ENCODE data around the gene SEMA6B.

SEMA6B gene

GRCh38 chr19:4499318-4499717 lies 60.2 kb downstream of the SEMA6B start:
- H3K79me2 ChIP-seq (ENCODE audit: insufficient read depth, low read depth), result no peaks in the 10 kb centered on the region
- no peaks in the 10 kb centered on the region for H3K4me1 ChIP-seq (ENCODE audit: low read depth, poor library complexity, severe bottlenecking)
- no peaks in the 10 kb centered on the region for H3K27me3 ChIP-seq (ENCODE audit: insufficient read depth, low read depth)
- H3K9ac ChIP-seq, result no peak overlapping the region
- no peak overlapping the region for H2AFZ ChIP-seq (ENCODE audit: low read depth)
- no peaks in the 10 kb centered on the region for H3K36me3 ChIP-seq (ENCODE audit: insufficient read depth)
- TF ChIP-seq CTCF (conservative IDR thresholded peaks at IDR 0.05; ENCODE audit: low read depth, low read length), result no peak
- no peaks in the 10 kb centered on the region for H4K20me1 ChIP-seq (ENCODE audit: insufficient read depth)
- no peak overlapping the region for H3K27ac ChIP-seq
- no peak overlapping the region for H3K4me2 ChIP-seq
- no peak overlapping the region for H3K4me3 ChIP-seq (IDR thresholded peaks at IDR 0.05; ENCODE audit: insufficient read depth, low read depth, low read length)

GRCh38 chr19:4498694-4499093 lies 60.8 kb downstream of the SEMA6B start:
- no peaks in the 10 kb centered on the region for H4K20me1 ChIP-seq (ENCODE audit: insufficient read depth)
- H3K9ac ChIP-seq, result no peak overlapping the region
- no peak for TF ChIP-seq CTCF (conservative IDR thresholded peaks at IDR 0.05; ENCODE audit: low read depth, low read length)
- no peaks in the 10 kb centered on the region for H3K4me1 ChIP-seq (ENCODE audit: low read depth, poor library complexity, severe bottlenecking)
- no peak overlapping the region for H3K4me2 ChIP-seq
- no peaks in the 10 kb centered on the region for H3K79me2 ChIP-seq (ENCODE audit: insufficient read depth, low read depth)
- H3K4me3 ChIP-seq (IDR thresholded peaks at IDR 0.05; ENCODE audit: insufficient read depth, low read depth, low read length), result no peak overlapping the region
- no peaks in the 10 kb centered on the region for H3K27me3 ChIP-seq (ENCODE audit: insufficient read depth, low read depth)
- no peak overlapping the region for H3K27ac ChIP-seq
- no peaks in the 10 kb centered on the region for H3K36me3 ChIP-seq (ENCODE audit: insufficient read depth)
- no peak overlapping the region for H2AFZ ChIP-seq (ENCODE audit: low read depth)

- H3K36me3 ChIP-seq (ENCODE audit: insufficient read depth), result no peaks in the 10 kb centered on the region
- no peak for TF ChIP-seq CTCF (conservative IDR thresholded peaks at IDR 0.05; ENCODE audit: low read depth, low read length)
- no peaks in the 10 kb centered on the region for H4K20me1 ChIP-seq (ENCODE audit: insufficient read depth)
- H3K27me3 ChIP-seq (ENCODE audit: insufficient read depth, low read depth), result no peaks in the 10 kb centered on the region
- H3K9ac ChIP-seq, result no peak overlapping the region
- H3K4me2 ChIP-seq, result no peak overlapping the region
- H3K4me1 ChIP-seq (ENCODE audit: low read depth, poor library complexity, severe bottlenecking), result no peaks in the 10 kb centered on the region
- H3K27ac ChIP-seq, result no peak overlapping the region
- H3K4me3 ChIP-seq (IDR thresholded peaks at IDR 0.05; ENCODE audit: insufficient read depth, low read depth, low read length), result no peak overlapping the region
- H3K79me2 ChIP-seq (ENCODE audit: insufficient read depth, low read depth), result no peaks in the 10 kb centered on the region
- H2AFZ ChIP-seq (ENCODE audit: low read depth), result no peak overlapping the region
Observed at GRCh38 chr19:4497770-4498389, 61.6 kb downstream of the SEMA6B start.

- H3K36me3 ChIP-seq (ENCODE audit: insufficient read depth), result no peaks in the 10 kb centered on the region
- no peak overlapping the region for H3K4me3 ChIP-seq (IDR thresholded peaks at IDR 0.05; ENCODE audit: insufficient read depth, low read depth, low read length)
- no peak for TF ChIP-seq CTCF (conservative IDR thresholded peaks at IDR 0.05; ENCODE audit: low read depth, low read length)
Observed at GRCh38 chr19:4496304-4496703, 63.2 kb downstream of the SEMA6B start.

More at GRCh38 chr19:4496304-4496703, 63.2 kb downstream of the SEMA6B start:
- Histone ChIP-seq H3K9ac (no peak overlapping the region), H4K20me1 (ENCODE audit: insufficient read depth) (no peaks in the 10 kb centered on the region), H3K4me2 (no peak overlapping the region), H3K27ac (no peak overlapping the region), H2AFZ (ENCODE audit: low read depth) (no peak overlapping the region), H3K27me3 (ENCODE audit: insufficient read depth, low read depth) (no peaks in the 10 kb centered on the region), H3K79me2 (ENCODE audit: insufficient read depth, low read depth) (no peaks in the 10 kb centered on the region), H3K4me1 (ENCODE audit: low read depth, poor library complexity, severe bottlenecking) (no peaks in the 10 kb centered on the region)
